GM12892 (cell line): ENCODE measurements around the gene RACGAP1.

Experiments used
- POLR2A ChIP-seq: IDR thresholded peaks from 2 replicates; pipeline ENCODE4 v1.6.1; 2011; ENCODE audit warnings: low read depth, low read length, control low read depth
- POLR2AphosphoS5 ChIP-seq: IDR thresholded peaks from 2 replicates; pipeline ENCODE4 v1.6.1; 2011; ENCODE audit warnings: low read depth, low read length, control low read depth

GRCh38 chr12:50065726-50066310 is 40.5 kb upstream of the RACGAP1 start:
- TF ChIP-seq POLR2A (no peak), POLR2AphosphoS5 (no peak)
